GM12872 (cell line): ENCODE results near the gene PRCD.
A peak's percentile ranks its signal among the peaks of the same experiment; 100 is the strongest.

Source experiments
- CTCF ChIP-seq: IDR thresholded peaks from 3 replicates; pipeline ENCODE4 v1.5.1; 2011; ENCODE audit warnings: low read depth, mild to moderate bottlenecking, low read length, moderate library complexity; ENCODE audit not compliant: insufficient read depth

PRCD gene

GRCh38 chr17:76539631-76540271, at the start of gene PRCD:
Gene PRCD, plus strand, starts transcription at chr17:76540044. Its CDS starts 98 bp downstream, at chr17:76540142.
- TF ChIP-seq CTCF, result peak; percentile 27; the same call in 1 of the 3 replicates

GRCh38 chr17:76490112-76490710, 49.6 kb upstream of the PRCD start:
- TF ChIP-seq CTCF, result no peak

GRCh38 chr17:76491271-76492122, 48.3 kb upstream of the PRCD start:
- no peak for TF ChIP-seq CTCF

GRCh38 chr17:76492123-76492988, 47.5 kb upstream of the PRCD start:
- TF ChIP-seq CTCF, result no peak

GRCh38 chr17:76492989-76493501, 46.8 kb upstream of the PRCD start:
- TF ChIP-seq CTCF, result no peak

- no peak for TF ChIP-seq CTCF
Observed at GRCh38 chr17:76493505-76494167, 46.2 kb upstream of the PRCD start.
